ENCODE results near the gene HEPACAM2. TPM values are rescaled to one million over a fixed set of nuclear protein-coding genes. Genes with fewer than 3 reads are reported as not detected.

Gene HEPACAM2
- total and polyA plus RNA-seq, 2 of the 8 experiments (the other 6 are each of a cell fraction or from before 2014, with no cell fraction given), result not detected

DNA sequence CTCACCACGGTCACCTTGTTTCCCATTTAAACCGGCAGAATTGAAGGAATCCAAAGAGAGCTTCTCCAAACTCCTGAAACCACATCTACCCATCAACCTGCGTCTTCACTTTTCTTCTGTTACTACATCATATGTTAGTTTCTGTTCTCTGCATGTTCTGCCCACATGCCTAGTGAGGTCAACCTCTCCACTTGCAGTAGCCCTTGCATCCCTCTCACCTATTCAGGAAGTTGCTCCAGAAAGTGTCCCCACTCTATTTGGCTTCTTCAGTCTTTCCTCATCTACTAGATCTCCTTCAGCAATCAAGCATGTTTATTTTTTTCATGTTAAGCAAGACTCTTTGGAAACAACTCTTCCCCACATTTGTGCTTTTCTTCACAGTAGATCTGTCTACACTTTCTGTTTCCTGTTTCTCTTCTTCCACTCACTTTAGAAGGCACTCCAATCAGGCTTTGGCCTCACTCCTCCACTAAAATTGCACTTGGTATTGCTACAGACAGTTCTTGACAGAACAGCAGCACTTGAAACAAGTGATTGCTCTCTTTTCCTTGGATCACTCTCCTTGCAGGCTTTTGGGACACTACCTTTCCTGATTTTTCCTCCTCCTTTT lies 85.6 kb downstream of the HEPACAM2 start:
- no peak for FAIRE-seq
- no peak overlapping the region for H3K56ac ChIP-seq (replicated peaks; ENCODE audit: insufficient read length, low read depth, low read length)
- H3K9me3 ChIP-seq (ENCODE audit: insufficient read depth in 2 of 2, low read depth in 1 of 2, low read length in 1 of 2), result no peaks in the 10 kb centered on the region
- TF ChIP-seq POU5F1 (IDR thresholded peaks at IDR 0.05; ENCODE audit: low read depth, low read length), result no peak
- no peak for TF ChIP-seq JUND (IDR thresholded peaks at IDR 0.05; ENCODE audit: low read length)
- no peak for TF ChIP-seq CEBPB (IDR thresholded peaks at IDR 0.05; ENCODE audit: low read depth, low read length)
- no peak for TF ChIP-seq E2F6 (IDR thresholded peaks at IDR 0.05)
- no peak for TF ChIP-seq SUZ12 (IDR thresholded peaks at IDR 0.05; ENCODE audit: low read length)
- no peak for TF ChIP-seq JUN (IDR thresholded peaks at IDR 0.05; ENCODE audit: low read depth, low read length)
- TF ChIP-seq TAF1 (IDR thresholded peaks at IDR 0.05; ENCODE audit: low read depth, low read length), result no peak
- no peak for TF ChIP-seq CREB1 (IDR thresholded peaks at IDR 0.05)
- TF ChIP-seq CBX5 (IDR thresholded peaks at IDR 0.05; ENCODE audit: low read depth, low read length), result no peak
- no peak for TF ChIP-seq NRF1 (IDR thresholded peaks at IDR 0.05; ENCODE audit: low read depth, low read length)
- no peak for TF ChIP-seq RXRA (IDR thresholded peaks at IDR 0.05; ENCODE audit: insufficient read depth, low read depth, low read length)
- TF ChIP-seq EP300 (IDR thresholded peaks at IDR 0.05; ENCODE audit: borderline replicate concordance in 1 of 2, low read depth in 2 of 2, low read length in 2 of 2), result no peak
- no peak for TF ChIP-seq HDAC2 (IDR thresholded peaks at IDR 0.05; ENCODE audit: borderline replicate concordance in 1 of 2, low read depth in 2 of 2, low read length in 2 of 2)
- no peak for TF ChIP-seq TEAD4 (IDR thresholded peaks at IDR 0.05; ENCODE audit: low read depth, low read length)

More for the DNA sequence above, 85.6 kb downstream of the HEPACAM2 start:
- H3K79me2 ChIP-seq (ENCODE audit: control insufficient read depth in 1 of 2, insufficient read depth in 2 of 2, low read length in 2 of 2), result no peaks in the 10 kb centered on the region
- no peaks in the 10 kb centered on the region for H3K79me1 ChIP-seq (ENCODE audit: low read depth, low read length)
- no peak overlapping the region for H4K91ac ChIP-seq (replicated peaks; ENCODE audit: insufficient read length, low read length)
- no peaks in the 10 kb centered on the region for H4K20me1 ChIP-seq (replicated peaks in 1 of 2; ENCODE audit: control insufficient read depth in 1 of 2, insufficient read depth in 2 of 2, low read length in 2 of 2)
- no peaks in the 10 kb centered on the region for H3K4me1 ChIP-seq (replicated peaks in 1 of 4; ENCODE audit: control insufficient read depth in 3 of 4, insufficient read depth in 4 of 4, low read length in 3 of 4)
- H3K27me3 ChIP-seq (replicated peaks in 1 of 4; ENCODE audit: control insufficient read depth in 3 of 4, extremely low read depth in 1 of 4, insufficient read depth in 3 of 4, low read length in 3 of 4), result no peaks in the 10 kb centered on the region
- H3K27ac ChIP-seq (ENCODE audit: low read depth, low read length), result no peak overlapping the region
- no peak overlapping the region for H2BK120ac ChIP-seq (replicated peaks; ENCODE audit: low read depth, low read length)
- H2AK5ac ChIP-seq (ENCODE audit: low read depth, low read length), result no peak overlapping the region
- POLR2A ChIA-PET (ENCODE audit: partially characterized antibody), result no interaction called here
- H3K9ac ChIP-seq (replicated peaks in 1 of 4; ENCODE audit: extremely low read depth in 1 of 4, low read depth in 3 of 4, low read length in 3 of 4), result no peak overlapping the region
- no peak overlapping the region for H4K8ac ChIP-seq (ENCODE audit: extremely low read depth, insufficient read depth, low read length)
- H3K23me2 ChIP-seq (ENCODE audit: low read depth, low read length), result no peaks in the 10 kb centered on the region
- H3K4me2 ChIP-seq (ENCODE audit: insufficient read depth in 1 of 2, low read depth in 2 of 2, low read length in 2 of 2), result no peak overlapping the region
- no peak overlapping the region for H3K14ac ChIP-seq (ENCODE audit: insufficient read length)
- H2BK20ac ChIP-seq (ENCODE audit: low read length), result no peak overlapping the region
- no peaks in the 10 kb centered on the region for H3K36me3 ChIP-seq (ENCODE audit: control insufficient read depth in 2 of 4, insufficient read depth in 4 of 4, low read length in 3 of 4)
- no peak overlapping the region for H2BK12ac ChIP-seq (ENCODE audit: low read depth, low read length)
- WGBS, 2 experiments (ENCODE audit: extremely low coverage in 1 of 2, insufficient coverage in 1 of 2, insufficient read length in 1 of 2, insufficient replicate concordance in 2 of 2, low coverage in 1 of 2, low lambda C conversion rate in 2 of 2, missing lambda C conversion rate in 1 of 2), result 91 to 100% methylated on average over 1 to 3 of the region's 3 CpGs
- H3K23ac ChIP-seq (ENCODE audit: insufficient read length), result no peak overlapping the region
- no peak for DNase-seq (ENCODE audit: low read depth in 1 of 2, low spot score in 2 of 2)
- H2AFZ ChIP-seq (ENCODE audit: low read length), result no peak overlapping the region
- H2BK5ac ChIP-seq (ENCODE audit: low read depth, low read length), result no peak overlapping the region
- no peak overlapping the region for H3K4me3 ChIP-seq (ENCODE audit: extremely low read depth in 1 of 4, insufficient read depth in 2 of 4, low read depth in 3 of 4, low read length in 4 of 4)
- no peak overlapping the region for H3K4ac ChIP-seq (replicated peaks; ENCODE audit: insufficient read length, low read depth, low read length)
- H2BK15ac ChIP-seq (ENCODE audit: low read length), result no peak overlapping the region
- H3K18ac ChIP-seq (ENCODE audit: extremely low read depth, low read length), result no peak overlapping the region
- CTCF ChIA-PET (ENCODE audit: partially characterized antibody), result interaction anchor here (0.7 kb wide), 1 partner anchor 20 kb away, joined by 3 read pairs; no protein-coding TSS in a partner anchor
- no peak overlapping the region for H4K5ac ChIP-seq (ENCODE audit: insufficient read length, low read depth, low read length)
